Tongue (tissue), 2 donors: ENCODE measurements around the gene SPACDR. TPM values are rescaled to one million over a fixed set of nuclear protein-coding genes. Genes with fewer than 3 reads are reported as not detected.
"Not testable (repeated sequence)": the region's sequence is repeated elsewhere in the genome, so short reads cannot be mapped to it uniquely, and the experiment has no call there.

Source experiments
- DNase-seq: peaks from one replicate; pipeline ENCODE4 v3.0.0-alpha.2; 2015
- total RNA-seq: library from RNA; depleted of rRNA; stranded (reverse); fragments of >200 nt; gene quantifications from one replicate; pipeline ENCODE4 v1.2.3, GENCODE V29; 2014

SPACDR gene
- total RNA-seq, 1 donor from 2014 or later, result not detected

- DNase-seq, result peak; percentile 95
These were observed 1.7 kb upstream of the SPACDR start for GRCh38 chr7:100465702-100466311.

- no peak for DNase-seq
These were observed 1.2 kb upstream of the SPACDR start for GRCh38 chr7:100465299-100465698.

GRCh38 chr7:100464791-100465190 lies 731 bp upstream of the SPACDR start:
- no peak for DNase-seq

- DNase-seq, result no peak
These were observed 7.0 kb downstream of the SPACDR start for GRCh38 chr7:100457033-100457432.

- DNase-seq, result no peak
These were observed 7.5 kb downstream of the SPACDR start for GRCh38 chr7:100456562-100456961.

- no peak for DNase-seq
These were observed 8.9 kb downstream of the SPACDR start for GRCh38 chr7:100455206-100455605.

- DNase-seq, result not testable (repeated sequence)
These were observed 10.2 kb downstream of the SPACDR start for GRCh38 chr7:100453854-100454253.

- DNase-seq, result no peak
These were observed 11.5 kb downstream of the SPACDR start for GRCh38 chr7:100452513-100452912.

- DNase-seq, result no peak
These were observed 14.8 kb downstream of the SPACDR start for GRCh38 chr7:100449190-100449795.

GRCh38 chr7:100447363-100447762 lies 16.7 kb downstream of the SPACDR start:
- not testable (repeated sequence) for DNase-seq

GRCh38 chr7:100446040-100446439 lies 18.0 kb downstream of the SPACDR start:
- no peak for DNase-seq

GRCh38 chr7:100444311-100445278 lies 19.5 kb downstream of the SPACDR start:
- no peak for DNase-seq

GRCh38 chr7:100443096-100443840 lies 20.8 kb downstream of the SPACDR start:
- no peak for DNase-seq

GRCh38 chr7:100441641-100442535 lies 22.2 kb downstream of the SPACDR start:
- no peak for DNase-seq

- not testable (repeated sequence) for DNase-seq
These were observed 24.8 kb downstream of the SPACDR start for GRCh38 chr7:100439244-100439643.

- DNase-seq, result not testable (repeated sequence)
These were observed 25.3 kb downstream of the SPACDR start for GRCh38 chr7:100438731-100439130.

GRCh38 chr7:100438172-100438571 lies 25.9 kb downstream of the SPACDR start:
- DNase-seq, result no peak

GRCh38 chr7:100437150-100438100 lies 26.6 kb downstream of the SPACDR start:
- DNase-seq, result no peak

- DNase-seq, result peak; percentile 47
These were observed 28.4 kb downstream of the SPACDR start for GRCh38 chr7:100435401-100436304.
